GM18519 (cell line): Measurements from ENCODE around the gene IFITM1.

Source experiments
- ATAC-seq: cut with Tn5 transposase; IDR thresholded peaks from one replicate; pipeline ENCODE4 v1.9.1; 2021; ENCODE audit warnings: mild to moderate bottlenecking, moderate library complexity; ENCODE audit not compliant: unreplicated experiment, low FRiP score

IFITM1 gene

DNA sequence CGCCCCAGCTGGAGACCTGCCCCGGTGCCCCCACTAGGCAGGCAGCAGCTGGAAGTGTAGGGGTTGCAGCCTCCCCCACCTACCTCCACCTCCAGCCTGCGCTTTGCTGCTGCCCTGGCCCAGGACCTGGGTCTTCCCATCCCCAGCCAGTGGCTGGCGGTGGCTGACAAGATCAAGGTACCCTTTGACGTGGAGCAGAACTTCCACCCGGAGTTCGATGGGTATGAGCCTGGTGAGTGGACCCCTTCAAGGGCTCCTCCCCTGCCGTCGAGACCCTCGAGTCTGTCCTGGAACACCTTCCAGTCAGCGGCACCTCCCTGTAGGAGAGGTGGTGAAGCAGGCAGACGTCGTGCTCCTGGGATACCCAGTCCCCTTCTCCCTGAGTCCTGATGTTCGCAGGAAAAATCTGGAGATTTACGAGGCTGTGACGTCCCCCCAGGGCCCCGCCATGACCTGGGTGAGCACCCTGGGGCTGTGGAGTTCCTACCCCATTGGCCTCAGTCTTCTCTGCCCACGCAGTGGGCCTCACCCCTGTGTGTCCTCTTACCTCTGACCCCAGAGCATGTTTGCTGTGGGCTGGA lies 20.5 kb upstream of the IFITM1 start:
- ATAC-seq: no peak

- no peak for ATAC-seq
Observed at GRCh38 chr11:293852-294661, 19.8 kb upstream of the IFITM1 start.

DNA sequence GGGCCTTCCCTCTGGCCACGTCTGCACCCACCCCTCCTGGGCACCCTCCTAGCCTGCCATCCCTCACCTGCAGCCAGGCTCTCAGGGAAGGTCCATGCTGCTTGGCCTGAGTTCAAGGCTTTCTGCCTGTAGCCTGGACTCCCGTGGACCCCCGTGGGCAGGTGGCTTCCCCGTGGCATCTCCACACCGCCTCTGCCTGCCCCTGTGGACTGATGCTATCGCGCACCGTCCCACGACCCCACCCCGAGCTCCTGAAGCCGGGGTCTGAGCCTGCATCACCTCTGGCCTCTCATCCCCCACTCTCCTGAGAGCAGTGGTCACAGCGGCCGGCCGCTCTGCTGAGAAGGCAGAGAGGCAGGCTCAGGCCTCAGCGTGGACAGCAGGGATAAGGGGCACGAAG lies 19.1 kb upstream of the IFITM1 start:
- no peak for ATAC-seq

DNA sequence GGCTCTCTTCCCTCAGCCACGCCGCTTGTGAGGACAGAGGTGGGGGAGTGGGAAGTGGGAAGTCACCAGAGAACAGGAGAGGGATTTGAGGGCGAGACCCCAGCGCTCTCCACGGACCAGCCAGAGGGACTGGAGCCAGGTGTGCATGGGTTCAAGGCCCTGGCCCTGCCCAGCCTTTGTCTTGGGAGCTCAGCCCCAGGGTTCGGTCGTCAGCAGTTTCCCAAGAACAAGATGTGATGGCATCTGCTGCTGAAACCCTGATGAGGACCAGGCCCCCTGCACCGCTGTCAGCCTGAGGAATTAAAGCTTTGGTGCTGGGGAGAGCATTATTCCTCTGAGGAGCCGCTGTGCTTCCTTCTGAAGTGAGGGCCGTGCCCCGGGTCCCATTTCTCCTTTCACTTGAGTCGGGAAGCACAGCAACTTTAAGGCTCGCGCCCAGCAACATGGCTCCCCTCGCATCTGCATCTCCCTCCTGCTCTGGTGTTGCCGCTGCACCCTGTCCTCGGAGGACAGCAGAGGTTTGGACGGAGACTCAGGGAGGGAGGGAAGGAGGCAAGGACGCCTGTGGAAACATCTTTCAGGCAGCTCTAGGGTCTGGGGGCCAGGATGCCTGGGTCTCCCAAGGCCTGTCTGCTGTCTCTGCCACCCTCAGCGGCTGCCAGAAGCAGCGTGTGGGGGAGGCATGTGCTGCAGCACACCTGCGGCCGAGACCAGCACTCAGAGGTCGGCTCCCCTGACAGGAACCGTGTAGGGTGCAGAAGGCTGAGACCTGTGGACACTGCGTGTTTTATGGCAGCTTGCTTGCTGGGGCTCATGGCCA lies 18.3 kb upstream of the IFITM1 start:
- ATAC-seq: no peak

DNA sequence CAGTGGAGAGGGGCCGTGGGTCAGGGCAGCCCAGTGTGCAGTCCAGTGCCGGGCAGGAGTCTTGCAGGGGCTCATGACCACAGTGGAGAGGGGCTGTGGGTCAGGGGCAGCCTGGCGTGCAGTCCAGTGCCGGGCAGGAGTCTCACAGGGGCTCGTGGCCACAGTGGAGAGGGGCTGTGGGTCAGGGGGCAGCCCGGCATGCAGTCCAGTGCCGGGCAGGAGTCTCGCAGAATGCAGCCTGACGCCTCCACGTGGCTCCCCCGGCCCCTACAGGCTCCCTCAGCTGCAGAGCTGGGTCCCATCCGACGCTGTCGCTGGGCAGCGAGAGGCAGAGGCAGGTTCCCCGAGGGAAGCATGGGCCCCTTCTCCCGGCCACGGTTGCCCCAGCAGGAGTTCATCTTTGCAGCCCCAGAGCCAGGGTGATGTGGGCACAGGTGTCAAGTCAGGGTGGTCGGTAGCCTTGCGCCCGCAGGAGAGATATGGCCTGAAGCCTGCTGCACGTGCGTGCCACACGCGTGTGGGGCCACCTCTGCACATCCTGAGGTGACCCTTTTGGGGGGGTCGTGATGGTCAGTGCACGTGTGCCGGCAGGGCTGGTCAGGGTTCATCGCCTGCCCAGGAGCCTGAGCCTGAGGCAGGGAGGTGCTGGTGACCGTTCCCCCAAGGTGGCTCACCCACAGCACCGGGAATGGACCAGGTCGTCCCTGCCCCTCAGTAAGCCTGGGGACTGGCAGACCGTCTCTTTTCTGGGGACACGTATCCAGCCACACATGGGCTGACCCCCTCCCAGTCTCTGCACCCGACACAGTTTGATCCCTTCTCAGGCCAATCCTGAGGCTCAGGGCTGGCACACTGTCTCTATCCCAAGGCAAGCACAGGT lies 17.4 kb upstream of the IFITM1 start:
- no peak for ATAC-seq

- ATAC-seq: no peak
Observed at GRCh38 chr11:297051-297585, 16.7 kb upstream of the IFITM1 start.

- no peak for ATAC-seq
Observed at GRCh38 chr11:297586-298405, 16.0 kb upstream of the IFITM1 start.

DNA sequence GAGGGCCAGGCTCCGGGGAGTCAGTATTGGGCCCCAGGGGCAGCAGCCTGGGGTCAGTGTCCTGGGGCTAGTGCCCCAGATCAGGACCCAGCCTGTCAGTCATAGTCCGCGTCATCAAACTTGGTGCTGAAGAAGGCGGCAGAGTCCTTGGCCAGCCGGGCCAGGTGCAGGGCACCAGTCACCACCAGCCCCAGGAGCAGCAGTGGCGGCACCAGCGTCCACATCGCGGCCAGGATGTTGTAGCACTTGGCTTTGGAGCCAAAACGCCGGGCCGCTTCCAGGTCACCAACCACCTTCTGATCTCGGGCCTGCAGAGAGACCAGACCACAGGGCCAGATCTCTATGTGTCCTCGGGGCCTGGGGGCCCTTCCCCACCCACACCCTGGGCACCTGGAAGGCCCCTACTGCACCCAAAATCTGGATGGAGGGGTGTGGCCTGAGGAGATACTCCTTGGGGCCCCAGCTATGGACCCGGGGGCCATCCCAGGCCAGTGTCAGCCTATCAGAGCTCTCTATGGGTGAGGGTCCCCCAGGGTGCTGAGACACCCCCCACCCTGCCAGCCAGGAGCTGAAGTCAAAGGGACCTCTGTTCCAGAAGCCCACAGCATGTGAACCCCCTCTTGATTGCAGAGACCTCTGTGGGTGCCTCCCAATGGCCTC lies 15.3 kb upstream of the IFITM1 start:
- no peak for ATAC-seq

GRCh38 chr11:299081-299891 lies 14.6 kb upstream of the IFITM1 start, which contains the start of gene IFITM5:
IFITM5 (minus strand) TSS chr11:299526; CDS start chr11:299490, 36 bp downstream.
- ATAC-seq: no peak

DNA sequence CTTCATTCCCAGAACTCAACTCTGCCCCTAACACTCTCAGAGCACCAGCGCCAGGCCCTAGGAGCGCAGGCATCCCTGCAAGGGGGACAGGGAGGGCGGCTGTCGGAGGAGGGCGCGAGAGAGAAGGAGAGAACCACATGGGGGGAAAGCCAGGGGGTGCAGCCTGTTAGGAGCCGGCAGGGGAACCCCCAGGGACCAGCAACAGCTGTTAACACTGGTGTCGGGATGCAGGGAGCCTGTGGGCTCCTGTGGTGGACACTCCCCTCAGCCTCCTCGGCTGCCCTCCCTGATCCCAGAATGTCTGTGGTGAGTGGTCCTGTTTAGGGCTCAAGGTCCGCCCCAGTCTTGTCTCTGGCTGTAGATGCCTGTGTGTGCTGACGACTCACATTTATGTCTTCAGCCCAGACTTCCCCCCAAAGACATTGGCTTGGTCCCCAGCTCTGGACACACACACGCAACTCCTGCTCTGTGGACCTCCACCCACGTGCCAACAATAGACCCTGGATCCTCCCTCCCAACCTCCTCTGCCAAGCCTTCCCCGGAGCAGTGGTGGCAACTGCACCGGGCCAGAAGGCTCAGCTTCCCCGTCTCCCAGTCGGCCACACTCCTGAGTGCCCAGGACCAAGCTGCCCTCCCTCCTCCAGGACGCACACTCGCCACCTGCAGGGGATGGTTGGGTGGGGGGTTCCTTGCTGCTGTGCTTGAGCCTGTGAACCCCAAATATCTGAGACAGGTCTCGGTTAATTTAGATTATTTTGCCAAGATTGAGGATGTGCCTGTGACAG lies 13.7 kb upstream of the IFITM1 start:
- ATAC-seq: no peak

DNA sequence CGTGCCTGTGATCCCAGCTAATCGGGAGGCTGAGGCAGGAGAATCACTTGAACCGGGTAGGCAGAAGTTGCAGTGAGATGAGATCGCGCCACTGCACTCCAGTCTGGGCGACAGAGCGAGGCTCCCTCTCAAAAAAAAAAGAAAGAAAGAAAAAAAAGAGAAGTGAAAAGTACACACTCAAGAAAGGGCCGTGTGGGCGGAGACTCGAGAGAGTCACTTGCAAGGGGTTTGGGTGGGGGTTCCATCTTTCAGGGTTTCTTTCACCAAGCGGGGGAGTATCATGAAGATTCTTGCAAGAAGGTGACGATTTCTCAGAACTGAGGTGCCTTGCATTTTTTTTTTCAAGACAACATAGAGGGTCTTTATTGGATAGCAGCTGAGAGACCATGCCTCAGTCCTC lies 10.5 kb upstream of the IFITM1 start:
- ATAC-seq: no peak

DNA sequence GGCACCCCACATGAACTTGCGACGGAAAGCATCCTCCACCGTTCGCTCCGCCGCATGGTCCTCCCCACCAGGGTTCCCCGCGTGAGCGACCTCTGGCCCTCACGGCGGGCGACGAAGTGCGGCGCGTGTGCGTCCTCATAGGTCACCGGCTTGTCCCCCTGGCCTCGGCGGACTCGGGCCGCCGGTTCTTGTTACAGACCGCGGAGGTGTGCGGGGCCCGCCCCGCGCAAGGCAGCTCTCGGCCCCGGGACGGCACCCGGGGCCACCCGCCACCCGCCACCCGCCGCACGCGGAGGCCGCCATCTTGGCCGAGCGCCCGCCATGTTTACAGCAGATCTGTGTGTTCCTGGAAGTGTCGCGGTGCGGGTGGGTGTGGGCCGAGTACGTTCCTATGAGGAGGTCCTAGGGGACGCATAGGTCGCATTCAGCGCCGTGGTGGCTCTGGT lies 9.8 kb upstream of the IFITM1 start:
- ATAC-seq: no peak

- ATAC-seq: no peak
Observed at GRCh38 chr11:304915-305843, 8.7 kb upstream of the IFITM1 start.

GRCh38 chr11:305844-306211 lies 8.0 kb upstream of the IFITM1 start:
- ATAC-seq: no peak

DNA sequence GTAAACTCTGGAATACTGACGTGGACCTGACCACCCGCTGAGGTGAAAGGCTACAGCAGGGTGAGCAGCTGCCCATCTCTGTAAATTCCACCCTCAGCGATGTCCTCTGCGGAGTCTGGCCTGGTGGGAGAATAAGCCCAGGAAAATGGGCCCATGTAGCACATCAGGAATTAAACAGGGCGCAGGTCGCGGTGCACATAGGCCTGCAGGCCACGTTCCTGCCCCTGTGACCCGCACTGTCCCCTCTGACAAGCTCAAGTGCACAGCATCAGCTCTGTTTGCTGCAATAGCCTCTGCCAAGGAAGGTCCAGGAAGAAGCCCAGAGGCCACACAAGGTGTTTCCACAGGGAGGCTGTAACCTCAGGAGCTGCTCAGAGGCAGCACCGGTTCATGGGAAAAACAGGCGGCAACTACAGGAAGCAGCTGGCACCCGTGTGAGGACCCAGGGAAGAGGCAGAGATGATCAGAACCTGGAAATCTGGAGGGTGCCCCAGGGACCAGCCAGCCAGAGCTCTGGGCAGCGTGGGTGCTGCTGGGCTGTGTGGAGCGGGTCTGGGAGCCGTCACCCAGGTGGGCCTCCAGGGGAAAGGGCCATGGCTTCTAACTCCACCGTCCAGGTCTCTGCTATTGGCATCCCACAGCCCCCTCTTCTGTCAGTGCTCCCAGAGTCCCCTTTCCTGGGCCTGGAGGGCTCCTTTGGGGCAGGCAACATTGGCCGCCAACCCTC lies 7.0 kb upstream of the IFITM1 start:
- ATAC-seq: no peak
